Right renal pelvis (tissue), 4 donors: ENCODE measurements around the gene OR9Q1. TPM values are rescaled to one million over a fixed set of nuclear protein-coding genes. Genes with fewer than 3 reads are reported as not detected.
"Not testable (repeated sequence)": the region's sequence is repeated elsewhere in the genome, so short reads cannot be mapped to it uniquely, and the experiment has no call there.

Experiments used
- DNase-seq, 4 donors: peaks; one replicate each; pipeline ENCODE4 v3.0.0-alpha.2; 2013; ENCODE audit warnings: low read depth in 4 of 4, low spot score in 3 of 4, missing footprints in 1 of 4
- polyA plus RNA-seq, 4 donors: library from polyadenylated mRNA; unstranded; fragments of 120-200 nt; gene quantifications; one replicate each; pipeline ENCODE4 v1.2.1, GENCODE V29; 2013; ENCODE audit not compliant: insufficient read length in 4 of 4

OR9Q1 gene
- polyA plus RNA-seq, 4 donors: not detected

- DNase-seq: no peak
Observed at GRCh38 chr11:58133309-58134076, 109.8 kb downstream of the OR9Q1 start.

GRCh38 chr11:58134151-58134550 is 110.5 kb downstream of the OR9Q1 start:
- no peak for DNase-seq

- DNase-seq: no peak
Observed at GRCh38 chr11:58135171-58135570, 111.5 kb downstream of the OR9Q1 start.

GRCh38 chr11:58142761-58143160 is 119.1 kb downstream of the OR9Q1 start:
- DNase-seq: no peak

DNA sequence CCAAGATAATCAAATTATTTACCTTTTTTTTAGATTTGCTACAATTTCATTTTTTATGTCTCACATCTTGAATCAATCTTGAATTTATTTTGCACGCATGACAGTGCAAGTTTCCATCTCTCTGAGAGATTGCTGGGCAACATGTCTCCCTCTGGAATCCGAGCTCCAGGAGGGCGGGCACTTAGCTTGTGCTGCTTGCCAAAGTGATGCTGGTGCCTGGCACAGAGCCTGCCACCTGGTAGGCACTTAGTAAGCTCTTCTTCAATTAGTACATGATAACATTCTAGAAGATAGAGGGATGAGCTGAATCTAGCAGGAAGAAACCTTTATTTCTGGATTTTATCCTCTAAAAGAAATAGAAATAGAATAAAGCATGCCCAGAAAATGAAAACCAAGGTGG is 129.1 kb downstream of the OR9Q1 start:
- no peak for DNase-seq

GRCh38 chr11:58164389-58164788 is 140.7 kb downstream of the OR9Q1 start:
- no peak for DNase-seq

GRCh38 chr11:58164990-58165389 is 141.3 kb downstream of the OR9Q1 start:
- DNase-seq: no peak

- DNase-seq: no peak
Observed at GRCh38 chr11:58165504-58166106, 141.9 kb downstream of the OR9Q1 start.

GRCh38 chr11:58177409-58178054 is 153.9 kb downstream of the OR9Q1 start:
- DNase-seq: no peak

DNA sequence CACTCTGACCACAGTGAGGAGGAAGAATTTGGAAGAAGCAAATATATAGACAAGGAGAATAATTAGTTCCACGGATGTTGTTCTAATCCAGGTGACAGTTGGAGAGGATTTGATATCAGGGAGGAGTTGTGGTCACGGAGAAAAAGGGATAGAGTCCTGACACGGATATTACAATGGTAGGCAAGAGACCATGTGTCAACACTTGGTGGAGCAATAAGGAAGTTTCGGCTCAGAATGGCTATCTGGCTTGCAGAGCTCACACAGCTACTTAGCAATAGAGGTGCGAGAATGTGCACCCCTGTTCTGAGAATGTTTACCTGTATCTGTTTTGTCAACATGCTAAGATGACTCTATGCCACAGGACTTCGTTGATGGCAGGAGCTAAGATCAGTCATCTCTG is 154.8 kb downstream of the OR9Q1 start:
- no peak for DNase-seq

DNA sequence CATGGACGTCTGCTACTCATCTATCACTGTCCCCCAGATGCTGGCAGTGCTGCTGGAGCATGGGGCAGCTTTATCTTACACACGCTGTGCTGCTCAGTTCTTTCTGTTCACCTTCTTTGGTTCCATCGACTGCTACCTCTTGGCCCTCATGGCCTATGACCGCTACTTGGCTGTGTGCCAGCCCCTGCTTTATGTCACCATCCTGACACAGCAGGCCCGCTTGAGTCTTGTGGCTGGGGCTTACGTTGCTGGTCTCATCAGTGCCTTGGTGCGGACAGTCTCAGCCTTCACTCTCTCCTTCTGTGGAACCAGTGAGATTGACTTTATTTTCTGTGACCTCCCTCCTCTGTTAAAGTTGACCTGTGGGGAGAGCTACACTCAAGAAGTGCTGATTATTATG is 156.0 kb downstream of the OR9Q1 start:
- no peak for DNase-seq

DNA sequence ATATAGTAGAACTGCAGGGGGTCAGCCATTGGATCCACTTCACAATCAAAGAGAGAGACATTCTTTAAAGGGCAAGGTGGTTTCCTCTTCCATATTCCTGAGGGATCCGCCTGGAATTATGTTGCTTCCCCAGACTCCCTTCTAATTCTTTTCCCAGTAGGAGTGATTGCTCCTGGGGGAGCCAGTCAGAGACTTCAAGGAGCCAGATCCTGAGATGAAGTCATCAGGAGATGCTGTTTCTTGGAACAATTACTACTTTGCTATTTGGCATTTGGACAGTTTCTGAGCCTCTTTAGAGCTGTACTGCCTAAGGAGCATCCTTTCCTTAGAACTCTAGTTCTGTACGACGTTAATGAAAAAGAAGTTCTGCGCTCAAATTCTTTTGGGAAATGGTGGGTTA is 163.3 kb downstream of the OR9Q1 start:
- no peak for DNase-seq

- DNase-seq: no peak
Observed at GRCh38 chr11:58188770-58189169, 165.1 kb downstream of the OR9Q1 start, which contains the start of gene OR9Q2. OR9Q2 (plus strand) TSS chr11:58189070; CDS start chr11:58190491, 1,421 bp downstream.

DNA sequence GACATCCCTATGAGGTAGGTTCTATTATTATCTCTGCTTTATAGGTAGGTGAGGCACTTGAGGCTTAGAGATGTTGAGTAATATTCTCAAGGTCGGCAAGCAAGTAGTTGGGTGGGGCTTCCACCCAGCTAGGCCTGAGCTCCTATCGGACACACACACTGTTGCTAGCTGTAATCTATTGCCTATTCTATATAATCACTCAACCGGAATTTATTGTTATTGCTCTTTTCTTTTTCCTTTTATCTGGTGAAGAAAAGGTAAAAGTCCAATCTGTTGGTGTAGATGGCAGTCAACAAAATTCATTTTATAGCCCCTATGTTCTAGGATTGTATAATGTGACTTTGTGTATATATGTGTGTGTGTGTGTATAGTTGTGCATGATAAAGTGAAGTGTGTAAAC is 168.5 kb downstream of the OR9Q1 start:
- no peak for DNase-seq

DNA sequence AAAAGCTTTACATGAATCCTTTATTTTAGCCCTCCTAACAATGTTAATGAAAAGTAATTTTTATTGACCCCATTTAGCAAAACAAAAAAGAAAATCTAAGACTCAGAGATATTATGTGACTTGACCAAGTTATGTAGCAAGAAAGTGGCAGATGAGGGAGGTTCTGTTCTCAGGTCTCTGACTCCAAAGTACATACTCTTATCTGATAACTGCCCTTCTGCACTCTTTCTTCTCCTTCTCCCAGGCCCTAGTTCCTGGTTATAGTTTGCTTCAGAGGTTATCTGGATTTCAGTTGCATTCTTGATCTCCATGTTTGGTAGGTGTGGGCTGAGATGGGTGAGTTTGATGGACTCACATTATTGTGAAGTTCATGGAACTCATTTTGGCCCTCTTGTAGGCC is 169.7 kb downstream of the OR9Q1 start:
- no peak for DNase-seq

GRCh38 chr11:58195939-58196338 is 172.3 kb downstream of the OR9Q1 start:
- no peak for DNase-seq

DNA sequence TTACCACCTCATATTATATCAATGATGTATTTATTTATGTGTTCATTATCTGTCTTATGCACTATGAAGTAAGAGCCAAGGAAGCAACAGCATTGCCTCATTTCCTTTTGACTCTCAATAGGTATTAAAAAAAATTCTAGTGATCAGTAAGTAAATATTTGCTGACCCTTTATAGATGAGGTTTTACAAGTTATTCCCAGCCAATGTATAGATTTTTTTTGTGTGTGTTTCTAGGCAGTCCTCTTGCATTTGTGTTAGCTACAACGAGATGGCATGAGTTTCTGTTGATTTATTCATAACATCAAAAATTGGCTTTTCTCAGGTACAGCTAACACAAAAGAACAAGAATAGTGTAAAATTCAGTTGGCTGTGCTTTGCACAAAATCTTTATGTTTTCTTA is 175.6 kb downstream of the OR9Q1 start:
- no peak for DNase-seq

- DNase-seq: no peak
Observed at GRCh38 chr11:58204042-58204441, 180.4 kb downstream of the OR9Q1 start, which contains the start of gene OR1S2. OR1S2 (minus strand) TSS chr11:58204142; CDS start chr11:58204142, 0 bp downstream.

GRCh38 chr11:58212420-58212819 is 188.7 kb downstream of the OR9Q1 start, which contains the start of gene OR1S1:
OR1S1 (plus strand) TSS chr11:58212720.
- not testable (repeated sequence) for DNase-seq

DNA sequence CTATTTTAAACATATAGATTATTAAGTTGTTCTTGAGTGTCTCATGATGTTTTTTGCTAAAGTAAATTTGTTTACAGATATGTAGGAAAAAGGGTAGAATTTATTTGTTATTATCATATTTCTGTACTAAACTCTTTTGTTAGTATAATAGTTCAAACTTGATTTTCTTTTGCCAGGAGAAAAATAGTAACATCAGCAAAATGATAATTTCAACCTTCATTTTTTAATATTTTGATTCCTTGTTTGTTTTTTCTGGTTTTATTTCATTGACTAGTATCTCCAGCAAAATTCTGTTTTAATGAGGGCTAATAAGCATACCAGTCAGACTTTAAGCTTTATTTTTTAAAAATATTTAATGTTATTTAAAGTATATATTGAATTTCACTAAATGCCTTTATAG is 192.8 kb downstream of the OR9Q1 start:
- DNase-seq: no peak

GRCh38 chr11:58222721-58223120 is 199.0 kb downstream of the OR9Q1 start:
- no peak for DNase-seq
